ENCODE data around the gene IL19.

DNA sequence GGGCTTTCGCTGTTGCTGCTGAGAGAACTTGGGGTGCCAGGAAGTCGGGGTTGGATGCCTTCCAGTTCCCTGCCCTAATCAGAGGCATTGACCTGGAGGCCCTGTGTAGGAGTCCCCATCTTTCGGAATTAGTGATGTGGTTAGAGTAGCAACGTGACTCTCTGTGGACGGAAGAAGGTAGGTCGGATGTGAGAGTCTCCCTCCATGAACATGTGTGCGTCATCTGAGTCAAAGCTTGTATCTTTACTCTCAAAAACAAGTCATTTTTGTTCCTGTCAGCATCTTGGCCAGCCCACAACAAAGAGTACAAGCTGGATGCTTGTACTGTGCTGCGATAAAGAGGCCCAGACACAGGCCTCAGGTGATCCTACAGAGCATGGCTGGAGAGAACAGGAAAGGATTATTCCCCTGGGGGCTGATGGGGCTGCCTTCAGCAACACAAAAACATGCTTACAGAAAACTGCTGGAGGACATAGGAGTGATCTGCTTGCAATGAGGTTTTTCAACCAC lies 32.7 kb downstream of the IL19 start:
- no peak for TF ChIP-seq POLR2A (IDR thresholded peaks at IDR 0.05)
- TF ChIP-seq, protein P1, sequence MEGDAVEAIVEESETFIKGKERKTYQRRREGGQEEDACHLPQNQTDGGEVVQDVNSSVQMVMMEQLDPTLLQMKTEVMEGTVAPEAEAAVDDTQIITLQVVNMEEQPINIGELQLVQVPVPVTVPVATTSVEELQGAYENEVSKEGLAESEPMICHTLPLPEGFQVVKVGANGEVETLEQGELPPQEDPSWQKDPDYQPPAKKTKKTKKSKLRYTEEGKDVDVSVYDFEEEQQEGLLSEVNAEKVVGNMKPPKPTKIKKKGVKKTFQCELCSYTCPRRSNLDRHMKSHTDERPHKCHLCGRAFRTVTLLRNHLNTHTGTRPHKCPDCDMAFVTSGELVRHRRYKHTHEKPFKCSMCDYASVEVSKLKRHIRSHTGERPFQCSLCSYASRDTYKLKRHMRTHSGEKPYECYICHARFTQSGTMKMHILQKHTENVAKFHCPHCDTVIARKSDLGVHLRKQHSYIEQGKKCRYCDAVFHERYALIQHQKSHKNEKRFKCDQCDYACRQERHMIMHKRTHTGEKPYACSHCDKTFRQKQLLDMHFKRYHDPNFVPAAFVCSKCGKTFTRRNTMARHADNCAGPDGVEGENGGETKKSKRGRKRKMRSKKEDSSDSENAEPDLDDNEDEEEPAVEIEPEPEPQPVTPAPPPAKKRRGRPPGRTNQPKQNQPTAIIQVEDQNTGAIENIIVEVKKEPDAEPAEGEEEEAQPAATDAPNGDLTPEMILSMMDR (IDR thresholded peaks at IDR 0.05 in 4 of 5, conservative IDR thresholded peaks at IDR 0.05 in 1 of 5): no peak
